ENCODE measurements around the gene CCSAP.

- TF ChIP-seq CTCF (IDR thresholded peaks at IDR 0.05 in 4 of 5, conservative IDR thresholded peaks at IDR 0.05 in 1 of 5) (no peak), POLR2A (IDR thresholded peaks at IDR 0.05) (no peak)
Observed at GRCh38 chr1:229287267-229287666, 55.6 kb downstream of the CCSAP start.

All from gastrocnemius medialis (tissue), 4 donors.